HL-60 (cell line): ENCODE measurements around the gene ZNF562.

Source experiments
- GABPA ChIP-seq: IDR thresholded peaks from 2 replicates; pipeline ENCODE4 v1.6.1; 2012; ENCODE audit warnings: low read depth
- POLR2AphosphoS5 ChIP-seq: IDR thresholded peaks from 2 replicates; pipeline ENCODE4 v1.6.1; 2012; ENCODE audit warnings: low read depth
- SPI1 ChIP-seq: IDR thresholded peaks from 2 replicates; pipeline ENCODE4 v1.6.1; 2012; ENCODE audit warnings: low read depth, mild to moderate bottlenecking, borderline replicate concordance
- TF ChIP-seq, protein P1 (sequence below): IDR thresholded peaks from one replicate; pipeline ENCODE4 v1.5.1; 2011; ENCODE audit warnings: low read length, control low read depth, inconsistent platforms; ENCODE audit not compliant: insufficient read depth
- TF ChIP-seq, protein P2 (sequence below): IDR thresholded peaks from 2 replicates; pipeline ENCODE4 v1.6.1; 2012; ENCODE audit warnings: low read depth; ENCODE audit not compliant: insufficient replicate concordance

DNA sequence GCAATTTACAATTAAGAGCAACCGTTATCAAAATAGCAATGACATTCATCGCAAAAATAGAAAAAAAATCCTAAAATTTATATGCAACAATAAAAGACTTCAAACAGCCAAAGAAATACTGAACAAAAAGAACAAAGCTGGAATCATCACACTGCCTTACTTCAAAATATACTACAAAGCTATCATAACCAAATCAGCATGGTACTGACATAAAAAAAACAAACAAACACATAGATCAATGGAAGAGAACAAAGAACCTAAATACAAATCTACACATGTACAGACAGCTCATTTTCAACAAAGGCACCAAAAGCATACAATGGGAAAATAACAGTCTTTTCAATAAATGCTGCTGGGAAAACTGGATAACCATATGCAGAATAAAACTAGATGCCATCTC lies 6.4 kb downstream of the ZNF562 start:
- TF ChIP-seq, protein P1, sequence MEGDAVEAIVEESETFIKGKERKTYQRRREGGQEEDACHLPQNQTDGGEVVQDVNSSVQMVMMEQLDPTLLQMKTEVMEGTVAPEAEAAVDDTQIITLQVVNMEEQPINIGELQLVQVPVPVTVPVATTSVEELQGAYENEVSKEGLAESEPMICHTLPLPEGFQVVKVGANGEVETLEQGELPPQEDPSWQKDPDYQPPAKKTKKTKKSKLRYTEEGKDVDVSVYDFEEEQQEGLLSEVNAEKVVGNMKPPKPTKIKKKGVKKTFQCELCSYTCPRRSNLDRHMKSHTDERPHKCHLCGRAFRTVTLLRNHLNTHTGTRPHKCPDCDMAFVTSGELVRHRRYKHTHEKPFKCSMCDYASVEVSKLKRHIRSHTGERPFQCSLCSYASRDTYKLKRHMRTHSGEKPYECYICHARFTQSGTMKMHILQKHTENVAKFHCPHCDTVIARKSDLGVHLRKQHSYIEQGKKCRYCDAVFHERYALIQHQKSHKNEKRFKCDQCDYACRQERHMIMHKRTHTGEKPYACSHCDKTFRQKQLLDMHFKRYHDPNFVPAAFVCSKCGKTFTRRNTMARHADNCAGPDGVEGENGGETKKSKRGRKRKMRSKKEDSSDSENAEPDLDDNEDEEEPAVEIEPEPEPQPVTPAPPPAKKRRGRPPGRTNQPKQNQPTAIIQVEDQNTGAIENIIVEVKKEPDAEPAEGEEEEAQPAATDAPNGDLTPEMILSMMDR = no peak
- TF ChIP-seq, protein P2, sequence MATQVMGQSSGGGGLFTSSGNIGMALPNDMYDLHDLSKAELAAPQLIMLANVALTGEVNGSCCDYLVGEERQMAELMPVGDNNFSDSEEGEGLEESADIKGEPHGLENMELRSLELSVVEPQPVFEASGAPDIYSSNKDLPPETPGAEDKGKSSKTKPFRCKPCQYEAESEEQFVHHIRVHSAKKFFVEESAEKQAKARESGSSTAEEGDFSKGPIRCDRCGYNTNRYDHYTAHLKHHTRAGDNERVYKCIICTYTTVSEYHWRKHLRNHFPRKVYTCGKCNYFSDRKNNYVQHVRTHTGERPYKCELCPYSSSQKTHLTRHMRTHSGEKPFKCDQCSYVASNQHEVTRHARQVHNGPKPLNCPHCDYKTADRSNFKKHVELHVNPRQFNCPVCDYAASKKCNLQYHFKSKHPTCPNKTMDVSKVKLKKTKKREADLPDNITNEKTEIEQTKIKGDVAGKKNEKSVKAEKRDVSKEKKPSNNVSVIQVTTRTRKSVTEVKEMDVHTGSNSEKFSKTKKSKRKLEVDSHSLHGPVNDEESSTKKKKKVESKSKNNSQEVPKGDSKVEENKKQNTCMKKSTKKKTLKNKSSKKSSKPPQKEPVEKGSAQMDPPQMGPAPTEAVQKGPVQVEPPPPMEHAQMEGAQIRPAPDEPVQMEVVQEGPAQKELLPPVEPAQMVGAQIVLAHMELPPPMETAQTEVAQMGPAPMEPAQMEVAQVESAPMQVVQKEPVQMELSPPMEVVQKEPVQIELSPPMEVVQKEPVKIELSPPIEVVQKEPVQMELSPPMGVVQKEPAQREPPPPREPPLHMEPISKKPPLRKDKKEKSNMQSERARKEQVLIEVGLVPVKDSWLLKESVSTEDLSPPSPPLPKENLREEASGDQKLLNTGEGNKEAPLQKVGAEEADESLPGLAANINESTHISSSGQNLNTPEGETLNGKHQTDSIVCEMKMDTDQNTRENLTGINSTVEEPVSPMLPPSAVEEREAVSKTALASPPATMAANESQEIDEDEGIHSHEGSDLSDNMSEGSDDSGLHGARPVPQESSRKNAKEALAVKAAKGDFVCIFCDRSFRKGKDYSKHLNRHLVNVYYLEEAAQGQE = no peak
- TF ChIP-seq POLR2AphosphoS5 (no peak), GABPA (no peak), SPI1 (no peak)
